HG03354 (cell line): Measurements from ENCODE around the gene SF3B3.
"Not testable (repeated sequence)": the region's sequence is repeated elsewhere in the genome, so short reads cannot be mapped to it uniquely, and the experiment has no call there.

Experiments used
- ATAC-seq: cut with Tn5 transposase; IDR thresholded peaks from one replicate; pipeline ENCODE4 v1.9.1; 2021; ENCODE audit warnings: mild to moderate bottlenecking; ENCODE audit not compliant: unreplicated experiment, poor library complexity, severe bottlenecking

The SF3B3 gene

DNA sequence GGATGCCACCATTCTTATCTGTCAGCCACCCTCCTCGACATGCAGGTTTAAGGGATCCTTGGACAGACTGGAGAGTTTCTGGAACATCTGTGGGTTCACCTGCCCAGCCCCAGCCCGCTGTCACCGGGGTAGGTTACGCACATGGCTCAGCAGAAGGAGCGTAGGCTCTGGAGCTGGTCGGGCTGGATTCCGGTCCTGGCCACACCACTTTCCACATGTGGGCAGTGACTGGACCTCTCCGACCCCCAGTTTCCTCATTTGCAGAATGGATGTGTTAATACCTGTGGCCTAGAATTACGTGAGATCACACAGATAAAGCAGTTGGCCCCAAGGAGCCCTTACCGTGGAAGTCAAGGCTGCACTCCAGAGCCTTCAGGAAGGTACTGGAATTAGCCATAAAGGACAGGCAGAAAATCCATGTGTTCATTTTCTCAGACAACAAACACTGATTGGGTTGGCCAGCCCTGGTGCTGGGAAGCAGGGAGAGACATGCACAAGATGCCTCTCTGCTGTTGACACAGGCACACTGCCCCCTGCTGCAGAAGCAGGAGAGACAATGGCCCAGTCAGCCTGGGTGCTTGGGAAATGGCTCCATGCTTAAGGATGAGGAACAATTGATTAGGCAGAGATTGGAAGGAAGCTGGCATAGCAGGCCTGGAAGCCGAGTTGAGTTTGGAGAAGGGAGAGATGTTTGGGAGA lies 58.8 kb downstream of the SF3B3 start:
- no peak for ATAC-seq

DNA sequence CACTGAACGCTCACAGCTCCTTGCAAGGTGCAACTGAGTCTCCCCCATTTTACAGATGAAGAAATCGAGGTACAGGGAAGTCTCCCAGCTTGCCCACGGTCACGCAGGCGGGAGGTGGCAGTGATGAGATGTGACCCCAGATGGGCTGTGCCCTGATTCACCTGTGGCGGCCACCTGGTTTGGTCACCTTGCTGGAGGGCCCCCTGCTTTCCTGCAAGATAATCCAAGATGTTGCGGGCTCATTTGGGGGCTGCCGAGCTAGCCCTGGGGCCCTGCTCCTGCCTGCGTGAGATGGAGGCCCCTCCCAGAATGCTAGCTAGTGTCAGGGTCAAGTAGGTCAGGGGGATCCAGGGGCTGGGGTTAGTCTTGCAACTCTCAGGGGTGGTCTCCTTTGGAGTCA lies 63.1 kb downstream of the SF3B3 start:
- no peak for ATAC-seq

DNA sequence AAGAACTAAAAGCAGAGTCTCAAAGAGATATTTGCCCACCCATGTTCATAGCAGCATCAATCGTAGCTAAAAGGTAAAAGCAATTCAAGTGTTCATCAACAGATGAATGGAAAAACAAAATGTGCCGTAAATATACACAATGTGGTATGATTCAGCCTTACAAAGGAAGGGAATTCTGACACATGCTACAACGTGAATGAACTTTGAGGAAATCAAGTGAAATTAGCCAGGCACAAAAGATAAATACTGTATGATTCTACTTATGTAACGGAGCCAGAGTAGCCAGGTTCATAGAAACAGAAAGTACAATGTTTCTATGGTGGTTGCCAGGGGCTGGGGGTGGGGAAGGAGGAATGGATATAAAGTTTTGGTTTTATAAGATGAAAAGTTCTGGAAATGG lies 64.9 kb downstream of the SF3B3 start:
- ATAC-seq: no peak

DNA sequence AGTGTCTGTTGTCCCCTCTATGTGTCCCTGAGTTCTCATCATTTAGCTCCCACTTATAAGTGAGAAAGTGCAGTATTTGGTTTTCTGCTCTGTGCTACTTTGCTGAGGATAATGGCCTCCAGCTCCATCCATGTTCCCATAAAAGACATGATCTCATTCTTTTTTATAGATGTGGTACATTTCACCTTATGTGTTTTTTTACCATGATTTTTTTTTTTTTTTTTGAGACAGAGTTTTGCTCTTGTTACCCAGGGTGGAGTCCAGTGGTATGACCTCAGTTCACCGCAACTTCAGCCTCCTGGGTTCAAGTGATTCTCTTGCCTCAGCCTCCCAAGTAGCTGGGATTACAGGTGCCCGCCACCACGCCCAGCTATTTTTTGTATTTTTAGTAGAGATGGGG lies 65.8 kb downstream of the SF3B3 start:
- ATAC-seq: not testable (repeated sequence)

DNA sequence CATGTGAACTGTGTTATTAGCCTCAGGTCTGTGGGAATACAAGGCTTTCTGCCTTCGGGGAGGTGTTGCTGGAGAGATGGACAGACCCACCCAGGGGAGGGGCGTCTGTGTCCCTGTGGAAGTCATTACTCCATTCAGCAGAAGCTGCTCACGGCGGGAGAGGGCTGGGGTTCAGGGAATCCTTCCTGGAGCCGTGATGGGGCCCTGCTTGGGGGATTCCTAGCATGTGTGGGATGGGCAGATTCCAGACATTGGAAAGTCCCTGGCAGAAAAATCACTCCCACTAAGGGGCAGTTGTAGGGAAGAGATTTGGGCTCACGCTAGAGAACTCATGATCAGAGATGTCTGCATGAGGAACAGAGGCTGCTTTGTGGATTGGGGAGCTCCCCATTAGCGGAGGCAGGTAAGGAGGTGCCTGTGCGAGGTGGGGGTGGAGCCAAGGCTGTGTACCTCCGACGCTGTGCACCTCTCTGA lies 66.4 kb downstream of the SF3B3 start:
- no peak for ATAC-seq

DNA sequence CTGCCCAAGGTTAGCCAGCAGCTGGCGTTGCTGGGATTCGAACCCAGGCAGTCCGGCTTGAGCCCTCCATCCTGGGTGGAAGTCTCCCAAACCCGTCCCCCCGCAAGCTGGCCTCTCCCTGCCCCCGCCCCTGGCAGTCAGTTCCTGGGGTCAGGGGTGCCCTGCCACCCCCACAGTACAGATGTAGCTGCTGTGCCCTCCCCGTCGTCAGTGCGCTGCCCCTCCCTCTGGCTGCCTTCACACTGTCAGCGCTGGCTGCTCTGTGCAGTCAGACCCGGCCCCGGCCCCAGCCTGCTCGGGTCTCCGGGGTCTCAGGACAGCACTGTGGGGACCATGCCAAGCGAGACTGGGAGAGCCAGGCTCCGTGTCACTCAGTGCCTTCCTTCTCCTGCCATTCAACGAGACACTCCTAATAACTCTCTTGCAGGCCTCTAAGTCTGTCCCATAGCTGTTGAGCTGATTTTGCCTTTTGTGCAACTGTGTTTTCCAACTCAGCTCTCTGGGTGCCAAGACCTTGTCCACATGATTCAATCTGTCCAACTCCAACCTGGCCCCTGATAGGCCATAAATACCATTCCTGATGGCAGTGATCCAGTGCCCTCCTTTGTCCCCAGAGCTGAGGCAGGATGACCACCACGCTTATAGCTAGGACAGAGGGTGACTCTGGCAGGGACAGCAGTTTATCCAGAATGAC lies 67.3 kb downstream of the SF3B3 start:
- ATAC-seq: no peak

DNA sequence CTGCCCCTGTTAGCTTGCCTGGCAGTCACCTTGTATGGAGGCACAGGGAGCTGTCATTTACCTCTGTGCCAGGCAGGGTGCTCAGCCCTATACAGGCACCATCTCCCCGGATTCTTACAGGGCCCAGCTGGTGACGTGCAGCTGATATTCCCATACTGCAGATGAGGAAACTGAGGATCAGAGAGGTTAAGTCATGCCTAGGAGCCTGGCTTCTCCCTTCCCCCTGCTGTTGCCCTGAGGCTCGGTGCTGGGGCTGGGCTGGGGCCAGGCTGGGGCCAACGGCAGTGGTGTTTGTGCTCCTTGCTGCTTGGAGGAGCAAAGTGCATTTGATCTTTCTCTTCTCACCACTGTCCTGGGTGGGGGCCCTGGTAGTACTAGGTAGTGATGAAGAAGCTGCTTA lies 68.0 kb downstream of the SF3B3 start:
- ATAC-seq: no peak

DNA sequence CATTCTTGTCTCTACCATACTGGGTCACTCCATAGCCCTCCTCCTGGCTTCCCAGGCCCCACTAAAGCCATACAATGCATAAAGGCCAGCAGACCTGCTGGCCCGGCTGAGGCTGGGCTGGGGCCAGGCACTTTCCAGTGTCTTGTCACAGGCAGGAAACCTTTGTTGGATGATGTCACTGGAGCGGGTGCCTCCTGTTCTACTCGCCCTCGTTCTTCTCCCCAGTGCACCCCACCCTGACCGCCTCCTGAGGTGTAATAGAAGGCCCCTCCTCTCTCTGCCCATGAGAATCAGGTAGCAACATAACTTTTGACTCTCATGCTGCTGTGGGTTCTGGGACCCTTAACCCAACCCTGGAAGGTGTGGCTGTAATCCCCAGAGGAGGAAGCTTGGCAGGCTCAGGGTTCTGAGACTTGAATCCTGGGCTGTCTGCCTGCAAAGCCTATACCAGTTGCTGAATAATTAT lies 68.5 kb downstream of the SF3B3 start:
- no peak for ATAC-seq

DNA sequence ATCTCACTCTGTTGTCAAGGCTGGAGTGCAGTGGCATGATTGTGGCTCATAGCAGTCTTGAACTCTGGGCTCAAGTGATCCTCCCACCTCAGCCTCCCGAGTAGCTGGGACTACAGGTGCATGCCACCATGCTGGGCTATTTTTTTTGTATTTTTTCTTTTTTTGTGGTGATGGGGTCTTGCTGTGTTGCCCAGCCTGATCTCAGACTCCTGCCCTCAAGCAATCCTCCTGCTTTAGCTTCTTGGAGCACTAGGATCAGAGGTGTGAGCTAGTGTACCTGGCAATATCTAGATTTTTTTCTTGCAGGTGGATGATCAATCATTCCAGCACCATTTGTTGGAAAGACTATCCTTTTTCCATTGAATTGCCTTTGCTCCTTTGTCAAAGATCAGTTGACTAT lies 69.9 kb downstream of the SF3B3 start:
- no peak for ATAC-seq

DNA sequence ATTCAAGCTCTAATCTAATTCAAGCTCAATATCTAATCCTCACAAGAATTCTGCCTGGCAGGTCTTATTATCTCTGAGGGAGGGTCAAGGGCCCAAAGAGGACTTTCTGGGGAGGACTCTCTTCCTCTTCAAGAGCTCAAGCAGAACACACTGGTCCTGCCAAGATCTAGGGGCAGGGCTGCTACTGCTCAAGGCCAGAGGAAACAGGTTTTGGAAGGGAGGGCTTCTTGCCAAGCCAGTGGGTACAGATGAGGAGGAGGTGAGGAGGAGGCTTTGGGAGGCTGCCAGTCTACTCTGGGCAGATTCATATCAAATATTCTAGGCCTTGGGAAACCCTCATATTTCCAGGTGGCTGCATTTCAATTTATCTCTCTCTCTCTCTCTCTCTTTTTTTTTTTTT lies 71.0 kb downstream of the SF3B3 start:
- no peak for ATAC-seq

DNA sequence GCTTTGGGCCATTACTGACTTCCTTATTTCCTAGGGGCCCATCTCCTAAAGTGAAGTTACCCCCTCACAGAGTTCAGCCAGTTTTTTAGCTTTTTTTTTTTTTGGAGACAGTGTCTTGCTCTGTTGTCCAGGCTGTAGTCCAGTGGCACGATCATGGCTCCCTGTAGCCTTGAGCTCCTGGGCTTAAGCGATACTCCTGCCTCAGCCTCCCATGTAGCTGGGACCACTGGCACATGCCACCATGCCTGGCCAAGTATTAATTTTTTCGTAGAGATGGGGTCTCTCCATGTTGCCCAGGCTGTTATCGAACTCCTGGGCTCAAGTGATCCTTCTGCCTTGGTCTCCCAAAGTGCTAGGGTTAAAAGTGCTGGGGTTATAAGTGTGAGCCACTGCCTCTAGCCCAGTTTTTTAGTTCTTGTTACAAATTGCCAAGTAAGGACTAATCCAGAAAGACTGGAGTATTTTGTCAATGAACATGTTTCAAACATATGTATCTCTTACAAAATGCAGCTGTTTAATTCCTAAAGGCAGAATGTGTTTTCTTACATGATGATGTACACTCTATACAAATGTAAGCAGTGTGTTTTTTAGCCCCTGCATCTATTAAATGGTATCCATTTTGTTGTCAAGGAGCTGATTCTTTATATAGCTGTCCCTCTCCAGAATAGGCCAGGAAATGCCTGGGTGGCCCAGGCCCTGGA lies 73.7 kb downstream of the SF3B3 start:
- ATAC-seq: no peak

DNA sequence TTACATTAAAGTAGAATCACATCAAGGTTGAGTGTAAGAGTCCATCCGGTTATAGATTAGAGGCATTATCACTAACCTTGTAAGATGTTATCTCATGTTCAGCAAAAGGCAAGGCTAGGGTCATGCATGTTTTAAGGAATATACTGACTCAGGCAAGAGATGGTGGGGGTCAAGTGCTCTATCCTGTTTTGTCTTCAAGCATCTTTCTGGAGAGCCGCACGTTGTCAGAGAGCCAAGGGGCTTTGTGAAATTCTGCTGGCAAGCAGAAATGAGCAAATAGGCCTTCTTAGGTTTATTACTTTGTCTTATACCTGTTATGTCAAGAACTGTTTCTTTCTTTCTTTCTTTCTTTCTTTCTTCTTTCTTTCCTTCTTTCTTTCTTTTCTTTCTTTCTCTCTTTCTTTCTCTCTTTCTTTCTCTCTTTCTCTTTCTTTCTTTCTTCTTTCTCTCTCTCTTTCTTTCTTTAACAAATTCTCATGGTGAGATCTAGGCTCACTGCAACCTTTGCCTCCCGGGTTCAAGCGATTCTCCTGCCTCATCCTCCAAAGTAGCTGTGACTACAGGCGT lies 75.4 kb downstream of the SF3B3 start:
- ATAC-seq: no peak

DNA sequence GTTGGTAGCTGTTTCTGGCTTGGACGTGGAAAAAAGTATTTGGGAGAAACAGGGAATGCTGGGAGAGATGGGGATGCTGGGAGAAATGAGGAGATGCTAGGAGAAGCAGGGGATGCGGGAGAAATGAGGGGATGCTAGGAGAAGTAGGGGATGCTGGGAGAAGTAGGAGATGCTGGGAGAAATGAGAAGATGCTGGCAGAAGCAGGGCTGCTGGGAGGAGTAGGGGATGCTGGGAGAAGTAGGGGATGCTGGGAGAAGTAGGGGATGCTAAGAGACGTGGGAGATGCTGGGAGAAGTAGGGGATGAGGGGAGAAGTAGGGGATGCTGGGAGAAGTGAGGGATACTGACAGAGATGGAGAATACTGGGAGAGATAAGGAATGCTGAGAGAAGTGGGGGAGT lies 77.1 kb downstream of the SF3B3 start:
- ATAC-seq: no peak

DNA sequence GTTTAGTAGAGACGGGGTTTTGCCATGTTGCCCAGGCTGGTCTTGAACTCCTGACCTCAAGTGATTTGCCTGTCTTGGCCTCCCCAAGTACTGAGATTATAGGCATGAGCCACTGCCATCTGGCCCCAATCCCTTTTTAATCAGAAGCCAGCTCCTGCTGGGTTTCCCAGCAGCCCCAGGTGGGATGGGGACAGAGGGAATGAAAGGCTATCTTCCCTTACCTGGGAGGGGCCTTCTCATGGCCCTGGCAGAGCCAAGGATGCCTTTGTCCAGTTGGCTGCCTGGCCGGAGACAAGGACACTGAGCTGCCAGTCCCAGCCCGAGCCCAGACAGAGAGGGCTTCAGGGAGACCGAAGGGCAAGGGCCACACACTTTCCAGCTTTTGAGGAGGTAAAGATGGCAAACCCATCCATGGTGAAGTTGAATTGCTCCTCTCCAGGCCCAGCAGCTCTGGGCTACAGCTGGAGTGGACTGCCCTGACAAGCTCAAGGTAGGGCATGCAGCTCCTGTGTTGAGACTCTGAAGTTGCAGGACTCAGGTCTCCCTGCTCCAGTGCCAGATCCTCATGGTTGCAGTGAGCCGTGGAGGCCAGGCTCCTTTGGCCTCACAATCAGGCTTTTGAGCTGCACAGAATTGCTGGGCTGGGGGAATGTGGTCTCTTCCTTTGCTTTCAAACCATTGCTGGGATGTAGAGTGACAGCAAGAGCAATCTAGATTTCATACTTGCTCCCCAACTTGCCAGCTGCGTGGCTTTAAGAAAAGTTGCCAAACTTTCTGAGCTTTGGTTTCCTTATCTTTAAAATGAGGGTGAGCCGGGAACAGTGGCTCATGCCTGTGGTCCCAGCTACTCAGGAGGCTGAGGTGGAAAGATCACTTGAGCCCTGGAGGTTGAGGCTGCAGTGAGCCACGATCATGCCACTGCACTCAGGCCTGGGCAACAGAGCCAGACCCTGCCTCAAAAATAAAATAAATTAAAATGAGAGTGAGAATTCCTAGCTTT lies 78.3 kb downstream of the SF3B3 start:
- ATAC-seq: no peak

DNA sequence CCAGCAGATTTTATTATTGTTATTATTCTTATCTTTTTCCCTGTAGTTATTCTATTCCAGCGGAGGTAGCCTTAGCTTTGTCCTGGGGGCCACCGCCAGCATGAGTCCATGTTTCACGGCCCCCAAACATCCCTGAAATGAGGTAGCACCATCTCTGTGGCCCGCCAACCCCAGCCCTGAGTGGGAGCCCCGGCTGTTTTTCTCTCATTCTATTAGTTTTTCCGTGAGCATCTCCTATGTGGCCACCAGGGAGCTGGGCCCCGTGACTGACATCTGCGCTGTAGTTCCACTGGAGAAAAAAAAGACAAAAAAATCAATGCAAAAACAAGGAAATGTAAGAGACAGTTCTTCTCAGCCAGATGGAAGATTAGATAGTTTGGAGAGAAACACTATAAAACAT lies 79.2 kb downstream of the SF3B3 start:
- ATAC-seq: no peak

DNA sequence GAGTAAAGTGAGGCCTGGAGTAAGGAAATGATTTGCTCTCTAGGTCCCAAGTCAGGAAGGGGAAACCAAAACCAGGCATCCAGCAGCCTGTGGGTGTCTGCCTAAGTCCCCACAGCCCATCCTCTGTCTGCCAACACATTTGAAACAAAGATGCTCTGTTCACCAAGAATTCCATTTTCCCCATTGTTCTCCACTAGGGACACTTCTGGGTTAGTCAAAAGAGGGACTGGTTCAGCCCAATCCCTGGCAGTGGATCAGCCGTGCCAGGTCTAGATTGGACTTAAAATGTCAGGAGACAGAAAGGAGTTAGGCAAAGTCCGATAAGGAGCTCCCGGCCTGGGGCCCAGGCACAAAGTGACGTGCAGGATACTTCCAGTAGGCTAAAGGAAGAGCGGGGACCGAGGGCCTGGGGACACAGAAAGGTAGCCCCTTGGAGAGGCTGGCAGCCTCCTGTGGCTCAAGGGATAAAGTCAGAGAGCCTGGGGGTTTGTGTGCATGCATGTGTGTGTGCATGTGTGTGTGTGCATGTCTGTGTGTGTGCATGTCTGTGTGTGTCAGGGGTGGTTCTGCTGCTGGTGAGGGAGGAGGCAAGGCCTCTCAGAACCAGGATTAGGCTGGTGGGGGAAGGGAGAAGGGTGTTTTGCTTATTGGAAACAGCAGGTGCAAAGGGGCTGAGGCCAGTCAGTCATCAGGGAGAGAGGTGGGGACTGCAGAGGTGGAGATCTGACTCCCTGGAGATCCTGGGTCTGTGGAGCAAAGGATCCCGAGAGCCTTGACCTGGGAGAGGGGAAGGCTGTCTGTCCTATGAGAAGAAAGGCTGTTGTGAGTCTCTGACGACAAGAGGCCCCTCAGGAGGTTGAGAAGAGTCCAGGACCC lies 81.0 kb downstream of the SF3B3 start:
- no peak for ATAC-seq

DNA sequence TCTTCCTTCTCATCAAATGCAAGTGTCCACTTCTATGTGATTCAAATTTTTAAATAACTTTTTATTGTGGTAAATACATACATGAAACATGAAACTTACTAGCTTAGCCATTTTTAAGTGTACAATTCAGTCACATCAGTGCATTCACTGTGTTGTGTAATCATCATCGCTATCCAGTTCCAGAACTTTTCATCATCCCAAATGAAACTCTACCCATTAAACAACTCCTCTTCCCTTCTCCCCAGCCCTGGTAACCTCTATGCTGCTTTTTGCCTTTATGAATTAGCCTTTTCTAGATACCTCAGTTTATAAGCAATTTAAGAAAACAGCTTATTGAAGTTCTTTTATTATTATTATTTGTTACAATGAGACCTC lies 81.7 kb downstream of the SF3B3 start:
- no peak for ATAC-seq

DNA sequence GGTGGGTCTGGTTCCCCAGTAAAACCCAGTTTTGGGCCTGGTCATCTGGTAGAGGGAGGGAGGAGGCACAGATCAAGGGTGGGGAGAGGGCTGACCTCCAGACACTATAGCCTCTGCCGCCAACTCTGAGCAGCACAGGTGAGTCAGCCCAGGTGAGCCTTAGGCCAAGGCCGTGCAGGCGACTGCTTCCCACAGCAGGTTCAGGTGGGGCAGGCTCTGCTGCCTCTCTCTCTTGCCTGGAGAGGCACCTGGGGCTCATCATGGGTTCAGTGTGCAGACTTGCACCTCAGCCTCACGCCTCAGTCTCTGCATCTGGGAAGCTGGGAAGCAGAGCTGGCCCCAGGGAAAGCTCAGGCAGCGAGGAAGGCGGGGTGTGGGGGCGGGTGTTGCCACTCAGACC lies 84.9 kb downstream of the SF3B3 start:
- no peak for ATAC-seq
